CD4-positive, alpha-beta memory T cell (primary cell): ENCODE data around the gene CALML3. TPM values are rescaled to one million over a fixed set of nuclear protein-coding genes. Genes with fewer than 3 reads are reported as not detected.

Source experiments
- CTCF ChIA-PET: fragments of 350-600 bp; sonication (Branson Sonifier 250); formaldehyde crosslinking; loops from one replicate; lab custom pipeline; 2021; ENCODE audit warnings: inconsistent platforms; ENCODE audit not compliant: partially characterized antibody; lab: Charles Lee
- POLR2A ChIA-PET: fragments of 350-600 bp; sonication (Branson Sonifier 250); formaldehyde crosslinking; loops from one replicate; lab custom pipeline; 2021; ENCODE audit not compliant: partially characterized antibody; lab: Charles Lee
- DNase-seq, 5 donors: peaks; one replicate each; pipeline versions ENCODE4 v3.0.0 to v3.0.0-alpha.2; 2020 to 2022; ENCODE audit warnings: mixed read lengths in 1 of 5
- H3K27ac ChIP-seq: one replicate; pipeline ENCODE4 v1.7.0; 2013; ENCODE audit warnings: low read depth, low read length
- H3K27me3 ChIP-seq: 2 replicates; pipeline ENCODE4 v1.7.0; 2013; ENCODE audit warnings: mild to moderate bottlenecking, low read length, moderate library complexity; ENCODE audit not compliant: insufficient read depth
- H3K36me3 ChIP-seq: 2 replicates; pipeline ENCODE4 v1.7.0; 2013; ENCODE audit warnings: mild to moderate bottlenecking, low read length, moderate library complexity; ENCODE audit not compliant: insufficient read depth
- H3K4me1 ChIP-seq: 2 replicates; pipeline ENCODE4 v1.7.0; 2013; ENCODE audit warnings: mild to moderate bottlenecking, low read length, moderate library complexity; ENCODE audit not compliant: insufficient read depth
- H3K4me3 ChIP-seq, 2 donors: one replicate each; pipeline ENCODE4 v1.7.0; 2013; ENCODE audit warnings: low read length in 2 of 2, mild to moderate bottlenecking in 1 of 2
- H3K9me3 ChIP-seq, 2 donors: one replicate each; pipeline ENCODE4 v1.7.0; 2013; ENCODE audit warnings: low read length in 2 of 2, control low read depth in 1 of 2; ENCODE audit not compliant: control insufficient read depth in 1 of 2
- H3K27ac Mint-ChIP-seq, 7 donors: one replicate each; pipeline ENCODE4 v1.8.0; 2020 to 2021; ENCODE audit warnings: mixed read lengths in 7 of 7, mild to moderate bottlenecking in 6 of 7, inconsistent platforms in 3 of 7, moderate library complexity in 3 of 7
- H3K27me3 Mint-ChIP-seq, 2 donors: one replicate each; pipeline ENCODE4 v1.8.0; 2020 to 2021; ENCODE audit warnings: mixed read lengths in 2 of 2
- H3K36me3 Mint-ChIP-seq, 2 donors: one replicate each; pipeline ENCODE4 v1.8.0; 2020 to 2021; ENCODE audit warnings: mixed read lengths in 2 of 2, inconsistent platforms in 1 of 2, mild to moderate bottlenecking in 1 of 2
- H3K4me1 Mint-ChIP-seq, 4 donors: one replicate each; pipeline ENCODE4 v1.8.0; 2020 to 2021; ENCODE audit warnings: mixed read lengths in 4 of 4, mild to moderate bottlenecking in 1 of 4
- H3K4me3 Mint-ChIP-seq, 8 donors: one replicate each; pipeline ENCODE4 v1.8.0; 2020 to 2021; ENCODE audit warnings: mixed read lengths in 8 of 8, mild to moderate bottlenecking in 7 of 8, moderate library complexity in 6 of 8, inconsistent platforms in 3 of 8
- H3K9me3 Mint-ChIP-seq, 8 donors: one replicate each; pipeline ENCODE4 v1.8.0; 2020 to 2021; ENCODE audit warnings: mixed read lengths in 8 of 8, mild to moderate bottlenecking in 5 of 8, inconsistent platforms in 3 of 8, moderate library complexity in 1 of 8
- intact Hi-C: fragments of 100-400 bp; cut with micrococcal nuclease; formaldehyde crosslinking; loops from one replicate; pipeline ENCODE4 v1.15.1; 2023
- polyA plus RNA-seq, 2 donors: library from polyadenylated mRNA; unstranded; fragments of 300-500 nt; fragmentation: Illumina TruSeq; gene quantifications; one replicate each; pipeline ENCODE4 v1.2.3, GENCODE V29; 2021
- total RNA-seq, 2 experiments: library from RNA; stranded (reverse); gene quantifications; one replicate each; pipeline ENCODE4 v1.2.3, GENCODE V29; 2021

Gene CALML3
- total and polyA plus RNA-seq, 4 experiments from 2014 or later, result not detected

- Histone ChIP-seq H3K27me3 (no peaks in the 10 kb centered on the region), H3K9me3 (no peaks in the 10 kb centered on the region), H3K4me1 (peaks cover 6% of the 10 kb centered on the region), H3K36me3 (no peaks in the 10 kb centered on the region), H3K4me3 (no peak overlapping the region), H3K27ac (no peak overlapping the region)
- Mint-ChIP-seq H3K27ac (no peak overlapping the region), H3K4me3 (no peak overlapping the region), H3K27me3 (peaks cover 5 to 8% of the 10 kb centered on the region in 2 donors), H3K36me3 (no peaks in the 10 kb centered on the region), H3K9me3 (no peaks in the 10 kb centered on the region), H3K4me1 (peaks cover 6 to 11% (median 9%) of the 10 kb centered on the region in 4 donors)
- intact Hi-C loops, result no loop called here
- ChIA-PET CTCF (no interaction called here), POLR2A (no interaction called here)
- no peak for DNase-seq
Observed at GRCh38 chr10:5512331-5512730, 12.4 kb upstream of the CALML3 start.

DNA sequence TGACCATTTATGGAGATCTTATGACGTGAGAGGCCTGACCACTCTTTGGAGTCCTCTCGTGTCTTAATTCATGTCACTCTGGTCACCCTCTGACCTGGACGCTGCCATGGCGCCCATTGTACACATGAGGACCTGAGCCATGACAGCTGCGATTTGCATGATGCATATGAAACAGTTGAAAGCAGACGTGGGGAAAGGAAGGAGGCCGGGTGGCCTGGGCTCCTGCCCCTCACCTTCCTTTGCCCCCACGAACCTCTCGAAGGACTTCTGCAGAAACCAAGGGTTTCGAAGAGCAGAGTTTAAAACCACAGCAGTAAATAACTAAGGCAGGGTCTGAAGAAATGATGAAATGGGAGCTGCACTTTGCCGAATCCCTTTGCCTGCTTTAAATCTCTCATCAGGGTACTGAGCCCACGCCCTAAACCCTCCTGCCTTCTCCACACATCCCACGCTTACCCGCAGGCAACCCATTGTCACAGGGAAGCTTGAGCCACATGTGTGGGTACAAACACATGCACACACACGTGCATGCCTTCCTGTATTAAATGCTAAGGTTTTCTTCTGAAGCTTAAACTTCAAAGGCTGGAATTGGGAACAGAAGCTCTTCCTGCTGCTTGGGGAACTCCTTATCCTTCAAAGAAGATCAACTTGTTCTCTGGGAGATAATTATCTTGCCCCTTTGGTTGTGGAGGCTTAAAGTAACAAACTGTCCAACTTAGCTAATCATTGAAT is 11.7 kb upstream of the CALML3 start:
- DNase-seq, result no peak
- Mint-ChIP-seq H3K4me3 (peak overlapping the region in 1 of 8 donors; percentile 51), H3K27me3 (peaks cover 5 to 8% of the 10 kb centered on the region in 2 donors), H3K4me1 (peaks cover 6 to 11% (median 9%) of the 10 kb centered on the region in 4 donors), H3K9me3 (no peaks in the 10 kb centered on the region), H3K27ac (peak overlapping the region in 2 of 7 donors; percentile 15 to 34), H3K36me3 (no peaks in the 10 kb centered on the region)
- CTCF ChIA-PET, result no interaction called here
- no peaks in the 10 kb centered on the region for H3K36me3 ChIP-seq
- H3K27ac ChIP-seq, result no peak overlapping the region
- H3K9me3 ChIP-seq, result no peaks in the 10 kb centered on the region
- intact Hi-C loops, result no loop called here
- POLR2A ChIA-PET, result no interaction called here
- H3K4me3 ChIP-seq, result no peak overlapping the region
- no peaks in the 10 kb centered on the region for H3K27me3 ChIP-seq
- H3K4me1 ChIP-seq, result peaks cover 6% of the 10 kb centered on the region

- H3K4me1 ChIP-seq, result peaks cover 6% of the 10 kb centered on the region
- Mint-ChIP-seq H3K4me3 (no peak overlapping the region), H3K9me3 (peaks cover 0 to 3% (median 0%) of the 10 kb centered on the region in 8 donors), H3K27ac (no peak overlapping the region), H3K4me1 (peaks cover 6 to 11% (median 9%) of the 10 kb centered on the region in 4 donors), H3K27me3 (peaks cover 5 to 8% of the 10 kb centered on the region in 2 donors), H3K36me3 (no peaks in the 10 kb centered on the region)
- H3K27me3 ChIP-seq, result no peaks in the 10 kb centered on the region
- H3K36me3 ChIP-seq, result no peaks in the 10 kb centered on the region
- no peak overlapping the region for H3K27ac ChIP-seq
- ChIA-PET POLR2A (no interaction called here), CTCF (no interaction called here)
- H3K4me3 ChIP-seq, result no peak overlapping the region
- no peak for DNase-seq
- intact Hi-C loops, result no loop called here
- no peaks in the 10 kb centered on the region for H3K9me3 ChIP-seq
Observed at GRCh38 chr10:5514226-5514850, 10.4 kb upstream of the CALML3 start.

DNA sequence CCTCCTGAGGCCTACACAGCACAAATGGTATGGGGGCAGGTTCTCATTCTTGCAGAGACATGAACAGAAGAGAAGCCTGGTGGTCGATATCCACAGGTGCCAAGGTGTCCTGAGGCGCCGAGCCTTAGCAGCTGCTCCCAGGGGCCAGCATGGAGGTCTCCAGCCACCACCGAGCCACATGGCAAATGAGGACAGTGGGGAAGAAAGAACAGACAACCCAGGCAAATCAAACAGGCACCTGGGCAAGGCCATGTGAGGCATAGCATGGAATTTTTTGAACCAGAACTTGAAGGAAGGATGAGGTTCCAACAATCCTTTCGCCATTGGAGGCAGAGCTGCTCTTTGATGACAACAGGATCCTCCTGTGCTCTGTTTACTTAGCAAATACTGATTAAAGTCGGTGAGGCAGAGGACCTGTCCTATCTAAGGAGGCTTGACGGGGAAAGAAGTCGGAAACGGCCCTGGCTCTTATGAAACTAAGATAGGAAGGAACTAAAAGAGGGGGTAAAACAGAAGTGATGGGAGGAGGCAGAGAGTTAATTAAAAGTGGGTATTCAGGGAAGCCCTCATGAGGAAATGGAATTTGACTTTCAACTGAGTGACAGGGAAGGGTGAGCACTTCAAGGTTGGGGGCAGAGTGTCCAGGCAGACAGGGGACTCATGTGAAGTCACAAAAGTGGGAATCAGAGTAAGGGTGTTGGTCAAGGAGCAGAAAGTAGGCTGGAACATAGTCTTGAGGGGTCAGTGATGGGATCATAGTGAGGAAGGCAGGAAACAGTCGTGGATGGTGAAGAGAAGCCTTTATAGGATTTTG is 8.6 kb upstream of the CALML3 start:
- H3K27me3 ChIP-seq, result no peaks in the 10 kb centered on the region
- intact Hi-C loops, result no loop called here
- CTCF ChIA-PET, result no interaction called here
- peaks cover 0 to 6% (median 0%) of the 10 kb centered on the region in 8 donors for H3K9me3 Mint-ChIP-seq
- H3K4me3 Mint-ChIP-seq, result no peak overlapping the region
- POLR2A ChIA-PET, result no interaction called here
- peak overlapping the region in 1 of 7 donors; percentile 45 for H3K27ac Mint-ChIP-seq
- peaks cover 5 to 9% of the 10 kb centered on the region in 2 donors for H3K27me3 Mint-ChIP-seq
- DNase-seq, result no peak
- H3K4me1 Mint-ChIP-seq, result peaks cover 6 to 11% (median 9%) of the 10 kb centered on the region in 4 donors
- peaks cover 6% of the 10 kb centered on the region for H3K4me1 ChIP-seq
- no peaks in the 10 kb centered on the region for H3K36me3 Mint-ChIP-seq
- H3K36me3 ChIP-seq, result no peaks in the 10 kb centered on the region
- H3K4me3 ChIP-seq, result no peak overlapping the region
- no peaks in the 10 kb centered on the region for H3K9me3 ChIP-seq
- no peak overlapping the region for H3K27ac ChIP-seq

DNA sequence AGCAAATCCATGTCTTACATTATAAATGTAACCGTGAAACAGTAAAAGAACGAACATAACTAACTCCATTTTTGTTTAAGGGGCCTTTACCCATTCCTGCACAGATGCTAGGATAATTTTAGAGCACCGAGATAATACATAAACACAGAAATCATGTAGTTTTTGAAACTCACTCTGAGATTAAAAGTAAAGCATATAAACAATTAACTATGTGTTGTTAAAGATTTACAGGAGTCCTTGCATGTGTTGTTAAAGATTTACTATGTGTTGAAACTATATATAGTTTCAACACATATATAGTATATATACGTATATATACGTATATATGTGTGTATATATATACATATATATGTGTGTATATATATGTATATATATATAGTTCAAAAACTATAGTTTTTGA is 7.2 kb upstream of the CALML3 start:
- no peaks in the 10 kb centered on the region for H3K36me3 ChIP-seq
- H3K9me3 ChIP-seq, result no peaks in the 10 kb centered on the region
- H3K27ac ChIP-seq, result no peak overlapping the region
- no peak for DNase-seq
- ChIA-PET POLR2A (no interaction called here), CTCF (no interaction called here)
- Mint-ChIP-seq H3K27me3 (peaks cover 5 to 7% of the 10 kb centered on the region in 2 donors), H3K4me3 (no peak overlapping the region), H3K9me3 (peaks cover 0 to 6% (median 0%) of the 10 kb centered on the region in 8 donors), H3K27ac (no peak overlapping the region), H3K4me1 (peaks cover 6 to 11% (median 9%) of the 10 kb centered on the region in 4 donors), H3K36me3 (no peaks in the 10 kb centered on the region)
- no peak overlapping the region for H3K4me3 ChIP-seq
- H3K4me1 ChIP-seq, result peaks cover 6% of the 10 kb centered on the region
- no peaks in the 10 kb centered on the region for H3K27me3 ChIP-seq
- intact Hi-C loops, result no loop called here

GRCh38 chr10:5518143-5518542 is 6.6 kb upstream of the CALML3 start:
- H3K4me3 ChIP-seq, result no peak overlapping the region
- intact Hi-C loops, result no loop called here
- H3K27me3 Mint-ChIP-seq, result peaks cover 2 to 4% of the 10 kb centered on the region in 2 donors
- no peak overlapping the region for H3K27ac Mint-ChIP-seq
- H3K4me3 Mint-ChIP-seq, result no peak overlapping the region
- H3K27ac ChIP-seq, result no peak overlapping the region
- H3K36me3 ChIP-seq, result no peaks in the 10 kb centered on the region
- H3K9me3 Mint-ChIP-seq, result peaks cover 0 to 6% (median 0%) of the 10 kb centered on the region in 8 donors
- H3K27me3 ChIP-seq, result no peaks in the 10 kb centered on the region
- H3K4me1 Mint-ChIP-seq, result peaks cover 3 to 6% (median 4%) of the 10 kb centered on the region in 4 donors
- H3K36me3 Mint-ChIP-seq, result no peaks in the 10 kb centered on the region
- ChIA-PET POLR2A (no interaction called here), CTCF (no interaction called here)
- H3K9me3 ChIP-seq, result no peaks in the 10 kb centered on the region
- DNase-seq, result no peak
- peaks cover 1% of the 10 kb centered on the region for H3K4me1 ChIP-seq

DNA sequence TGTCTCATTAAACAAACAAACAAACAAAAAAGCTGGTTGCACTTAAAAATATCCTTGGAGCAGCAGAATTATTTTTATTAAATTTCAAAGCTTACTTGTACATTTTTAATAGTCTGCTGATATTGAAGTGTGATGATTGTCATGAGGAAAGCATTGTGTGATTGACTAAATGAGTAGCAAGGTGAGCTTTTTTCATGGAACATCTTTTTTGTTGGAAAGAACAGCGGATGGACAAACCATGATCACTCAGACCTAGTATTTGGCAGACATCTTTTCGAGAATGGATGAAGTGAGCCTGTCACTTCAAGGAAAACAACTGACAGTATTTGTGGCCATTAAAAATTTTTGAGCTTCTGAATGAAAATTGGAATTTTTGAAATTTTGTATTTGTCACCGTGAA is 5.7 kb upstream of the CALML3 start:
- POLR2A ChIA-PET, result no interaction called here
- Histone ChIP-seq H3K4me3 (no peak overlapping the region), H3K27ac (no peak overlapping the region), H3K4me1 (no peaks in the 10 kb centered on the region), H3K9me3 (no peaks in the 10 kb centered on the region), H3K36me3 (no peaks in the 10 kb centered on the region), H3K27me3 (no peaks in the 10 kb centered on the region)
- Mint-ChIP-seq H3K36me3 (no peaks in the 10 kb centered on the region), H3K4me1 (no peaks in the 10 kb centered on the region), H3K9me3 (peaks cover 0 to 6% (median 0%) of the 10 kb centered on the region in 8 donors), H3K27ac (no peak overlapping the region), H3K4me3 (no peak overlapping the region), H3K27me3 (peaks cover 0 to 2% of the 10 kb centered on the region in 2 donors)
- CTCF ChIA-PET, result no interaction called here
- no peak for DNase-seq
- intact Hi-C loops, result no loop called here
